ENCODE results near the gene VWA8. TPM values are rescaled to one million over a fixed set of nuclear protein-coding genes. Genes with fewer than 3 reads are reported as not detected.

VWA8 gene
- polyA plus RNA-seq, 1 of the 3 experiments (the other 2 are of a cell fraction) = 5.5 TPM

DNA sequence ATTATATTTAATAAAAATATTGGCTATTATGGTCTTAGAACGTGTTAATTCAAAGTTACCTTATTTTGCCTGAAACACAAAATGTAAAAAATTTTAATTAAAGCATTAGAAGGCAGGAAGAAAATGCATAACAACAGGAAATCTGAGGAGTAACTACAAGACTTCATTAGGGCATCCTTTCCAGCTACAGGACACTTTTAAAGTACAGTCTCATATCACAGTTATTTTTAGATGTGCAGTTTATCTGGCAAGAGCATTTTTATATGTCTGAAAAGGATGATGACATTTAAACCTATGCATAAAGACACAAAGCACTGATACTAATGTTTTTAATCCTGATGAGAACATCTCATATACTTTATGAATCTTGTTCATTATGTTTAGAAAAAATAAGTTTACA is 247.5 kb downstream of the VWA8 start (continued):
- TF ChIP-seq, protein P1, sequence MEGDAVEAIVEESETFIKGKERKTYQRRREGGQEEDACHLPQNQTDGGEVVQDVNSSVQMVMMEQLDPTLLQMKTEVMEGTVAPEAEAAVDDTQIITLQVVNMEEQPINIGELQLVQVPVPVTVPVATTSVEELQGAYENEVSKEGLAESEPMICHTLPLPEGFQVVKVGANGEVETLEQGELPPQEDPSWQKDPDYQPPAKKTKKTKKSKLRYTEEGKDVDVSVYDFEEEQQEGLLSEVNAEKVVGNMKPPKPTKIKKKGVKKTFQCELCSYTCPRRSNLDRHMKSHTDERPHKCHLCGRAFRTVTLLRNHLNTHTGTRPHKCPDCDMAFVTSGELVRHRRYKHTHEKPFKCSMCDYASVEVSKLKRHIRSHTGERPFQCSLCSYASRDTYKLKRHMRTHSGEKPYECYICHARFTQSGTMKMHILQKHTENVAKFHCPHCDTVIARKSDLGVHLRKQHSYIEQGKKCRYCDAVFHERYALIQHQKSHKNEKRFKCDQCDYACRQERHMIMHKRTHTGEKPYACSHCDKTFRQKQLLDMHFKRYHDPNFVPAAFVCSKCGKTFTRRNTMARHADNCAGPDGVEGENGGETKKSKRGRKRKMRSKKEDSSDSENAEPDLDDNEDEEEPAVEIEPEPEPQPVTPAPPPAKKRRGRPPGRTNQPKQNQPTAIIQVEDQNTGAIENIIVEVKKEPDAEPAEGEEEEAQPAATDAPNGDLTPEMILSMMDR (IDR thresholded peaks at IDR 0.05) = no peak
- TF ChIP-seq MAX (IDR thresholded peaks at IDR 0.05; ENCODE audit: low read depth) = no peak
- TF ChIP-seq, protein P2, sequence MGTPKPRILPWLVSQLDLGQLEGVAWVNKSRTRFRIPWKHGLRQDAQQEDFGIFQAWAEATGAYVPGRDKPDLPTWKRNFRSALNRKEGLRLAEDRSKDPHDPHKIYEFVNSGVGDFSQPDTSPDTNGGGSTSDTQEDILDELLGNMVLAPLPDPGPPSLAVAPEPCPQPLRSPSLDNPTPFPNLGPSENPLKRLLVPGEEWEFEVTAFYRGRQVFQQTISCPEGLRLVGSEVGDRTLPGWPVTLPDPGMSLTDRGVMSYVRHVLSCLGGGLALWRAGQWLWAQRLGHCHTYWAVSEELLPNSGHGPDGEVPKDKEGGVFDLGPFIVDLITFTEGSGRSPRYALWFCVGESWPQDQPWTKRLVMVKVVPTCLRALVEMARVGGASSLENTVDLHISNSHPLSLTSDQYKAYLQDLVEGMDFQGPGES (IDR thresholded peaks at IDR 0.05; ENCODE audit: low read depth, low read length) = no peak

GRCh38 chr13:41710771-41711170 is 250.1 kb downstream of the VWA8 start:
- Histone ChIP-seq H3K27me3 (ENCODE audit: insufficient read depth) (no peaks in the 10 kb centered on the region), H3K27ac (ENCODE audit: low read depth in 2 of 2, low read length in 1 of 2) (no peak overlapping the region), H3K4me2 (no peak overlapping the region), H2AFZ (ENCODE audit: low read depth) (no peak overlapping the region), H4K20me1 (ENCODE audit: insufficient read depth) (no peaks in the 10 kb centered on the region), H3K9me2 (no peaks in the 10 kb centered on the region), H3K9me3 (no peaks in the 10 kb centered on the region), H3K36me3 (replicated peaks in 1 of 2; ENCODE audit: control insufficient read depth in 1 of 2, insufficient read depth in 2 of 2, low read length in 1 of 2) (peaks cover 0 to 4% of the 10 kb centered on the region in 2 experiments), H3K4me3 (ENCODE audit: low read depth in 2 of 2, low read length in 1 of 2) (no peak overlapping the region), H3K79me2 (ENCODE audit: insufficient read depth) (no peaks in the 10 kb centered on the region), H3K4me1 (ENCODE audit: control insufficient read depth in 1 of 2, insufficient read depth in 2 of 2, low read depth in 1 of 2, low read length in 1 of 2) (no peaks in the 10 kb centered on the region; a peak in 1 of 4 replicates), H3K9ac (no peak overlapping the region), H3F3A (replicated peaks; ENCODE audit: insufficient read depth) (no peaks in the 10 kb centered on the region)
- ChIA-PET CTCF (interaction anchor here (1.4 kb wide), 1 partner anchor 58 kb away, joined by 3 read pairs; no protein-coding TSS in a partner anchor), POLR2A (no interaction called here)
- 78% methylated on average over 2 of the region's 2 CpGs for WGBS (ENCODE audit: low lambda C conversion rate)
- TF ChIP-seq YY1 (IDR thresholded peaks at IDR 0.05; ENCODE audit: low read depth) (no peak), EZH2phosphoT487 (IDR thresholded peaks at IDR 0.05; ENCODE audit: borderline replicate concordance, low read depth) (no peak), SMC3 (IDR thresholded peaks at IDR 0.05; ENCODE audit: low read depth, low read length) (no peak), MEF2A (IDR thresholded peaks at IDR 0.05; ENCODE audit: borderline replicate concordance, low read depth) (no peak), GABPA (IDR thresholded peaks at IDR 0.05; ENCODE audit: low read depth) (no peak), SIN3A (IDR thresholded peaks at IDR 0.05; ENCODE audit: borderline replicate concordance, low read depth, low read length) (no peak), FOXJ3 (CRISPR knock-in tag; IDR thresholded peaks at IDR 0.05) (no peak), RXRA (IDR thresholded peaks at IDR 0.05; ENCODE audit: borderline replicate concordance, low read depth) (no peak)
- TF ChIP-seq, protein P2 (IDR thresholded peaks at IDR 0.05; ENCODE audit: low read depth, low read length) = no peak
- DNase-seq = no peak
